Omental fat pad (tissue), 4 donors: ENCODE data around the gene SYNE2. TPM values are rescaled to one million over a fixed set of nuclear protein-coding genes. Genes with fewer than 3 reads are reported as not detected.

Experiments
- ATAC-seq: fragments of 150-250 bp; one replicate; pipeline ENCODE4 v1.9.1; 2016; ENCODE audit warnings: mild to moderate bottlenecking, moderate library complexity; ENCODE audit not compliant: low FRiP score
- DNase-seq: peaks from one replicate; pipeline ENCODE4 v3.0.0-alpha.2; 2019; ENCODE audit warnings: low spot score
- total RNA-seq, 4 donors: library from RNA; depleted of rRNA; stranded (reverse); fragments of >200 nt; gene quantifications; one replicate each; pipeline ENCODE4 v1.1.0, GENCODE V29; 2016
- TF ChIP-seq, protein P1 (sequence below), 3 donors: fragments of 450-650 bp; IDR thresholded peaks; one replicate each; pipeline ENCODE4 v1.5.1; 2016 to 2017; ENCODE audit warnings: antibody characterized with exemption in 3 of 3, mild to moderate bottlenecking in 3 of 3, moderate library complexity in 2 of 3

Gene SYNE2
- total RNA-seq, 4 donors from 2014 or later = 162 to 274 (median 207) TPM

GRCh38 chr14:64184103-64184729, 331.4 kb downstream of the SYNE2 start:
- DNase-seq (no peak), ATAC-seq (no peak)
- TF ChIP-seq, protein P1, sequence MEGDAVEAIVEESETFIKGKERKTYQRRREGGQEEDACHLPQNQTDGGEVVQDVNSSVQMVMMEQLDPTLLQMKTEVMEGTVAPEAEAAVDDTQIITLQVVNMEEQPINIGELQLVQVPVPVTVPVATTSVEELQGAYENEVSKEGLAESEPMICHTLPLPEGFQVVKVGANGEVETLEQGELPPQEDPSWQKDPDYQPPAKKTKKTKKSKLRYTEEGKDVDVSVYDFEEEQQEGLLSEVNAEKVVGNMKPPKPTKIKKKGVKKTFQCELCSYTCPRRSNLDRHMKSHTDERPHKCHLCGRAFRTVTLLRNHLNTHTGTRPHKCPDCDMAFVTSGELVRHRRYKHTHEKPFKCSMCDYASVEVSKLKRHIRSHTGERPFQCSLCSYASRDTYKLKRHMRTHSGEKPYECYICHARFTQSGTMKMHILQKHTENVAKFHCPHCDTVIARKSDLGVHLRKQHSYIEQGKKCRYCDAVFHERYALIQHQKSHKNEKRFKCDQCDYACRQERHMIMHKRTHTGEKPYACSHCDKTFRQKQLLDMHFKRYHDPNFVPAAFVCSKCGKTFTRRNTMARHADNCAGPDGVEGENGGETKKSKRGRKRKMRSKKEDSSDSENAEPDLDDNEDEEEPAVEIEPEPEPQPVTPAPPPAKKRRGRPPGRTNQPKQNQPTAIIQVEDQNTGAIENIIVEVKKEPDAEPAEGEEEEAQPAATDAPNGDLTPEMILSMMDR (IDR thresholded peaks at IDR 0.05) = no peak

- no peak for DNase-seq
- TF ChIP-seq, protein P1 (IDR thresholded peaks at IDR 0.05) = no peak
- no peak for ATAC-seq
Observed at GRCh38 chr14:64185184-64185583, 332.4 kb downstream of the SYNE2 start.

- ATAC-seq = no peak
- DNase-seq = no peak
- TF ChIP-seq, protein P1 (IDR thresholded peaks at IDR 0.05) = no peak
Observed at GRCh38 chr14:64186231-64187129, 333.7 kb downstream of the SYNE2 start.

DNA sequence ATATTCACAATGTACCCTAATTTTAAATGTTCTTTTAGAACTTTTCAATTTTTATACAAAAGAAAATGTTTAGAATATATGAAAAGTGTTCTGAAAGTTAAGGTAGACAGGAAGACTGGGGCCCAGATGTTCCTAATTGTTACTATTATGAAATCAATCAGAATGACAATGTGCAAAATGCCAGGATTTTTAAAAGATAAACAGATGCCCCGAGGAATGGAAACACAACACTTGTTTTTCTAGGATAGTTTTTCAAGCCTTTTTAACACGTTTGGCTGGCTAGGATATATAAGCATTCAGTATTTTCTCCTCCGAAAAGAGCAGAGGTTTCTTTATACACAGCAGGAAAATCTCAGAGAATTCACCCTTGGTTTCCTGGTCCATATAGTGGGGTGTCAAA, 334.5 kb downstream of the SYNE2 start:
- TF ChIP-seq, protein P1 (IDR thresholded peaks at IDR 0.05) = no peak
- ATAC-seq = no peak

GRCh38 chr14:64190974-64191502, 338.2 kb downstream of the SYNE2 start:
- TF ChIP-seq, protein P1 (IDR thresholded peaks at IDR 0.05) = no peak
- DNase-seq (no peak), ATAC-seq (no peak)

More for the DNA sequence above, 334.5 kb downstream of the SYNE2 start:
- no peak for DNase-seq

DNA sequence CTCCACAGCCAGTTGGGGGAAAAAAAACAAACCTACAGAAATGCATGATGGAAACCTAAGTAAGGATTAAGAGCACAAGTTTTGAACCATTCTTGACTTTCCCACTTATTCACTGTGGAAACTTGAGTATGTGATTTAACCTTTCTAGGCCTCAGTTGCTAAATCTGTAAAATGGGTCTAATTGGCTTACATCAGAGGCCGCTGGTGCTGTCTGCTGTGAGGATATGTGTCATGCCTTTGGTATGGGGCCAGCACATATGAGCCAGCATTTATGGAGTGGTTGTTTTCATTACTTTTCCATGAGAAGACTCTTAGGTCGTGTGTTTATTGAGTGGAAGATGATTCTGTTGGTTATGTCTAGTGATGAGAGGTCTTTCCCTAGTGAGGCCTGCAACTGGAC, 339.0 kb downstream of the SYNE2 start:
- no peak for ATAC-seq
- TF ChIP-seq, protein P1 (IDR thresholded peaks at IDR 0.05) = no peak
- DNase-seq = no peak
